Measurements from ENCODE around the gene AEBP2.

DNA sequence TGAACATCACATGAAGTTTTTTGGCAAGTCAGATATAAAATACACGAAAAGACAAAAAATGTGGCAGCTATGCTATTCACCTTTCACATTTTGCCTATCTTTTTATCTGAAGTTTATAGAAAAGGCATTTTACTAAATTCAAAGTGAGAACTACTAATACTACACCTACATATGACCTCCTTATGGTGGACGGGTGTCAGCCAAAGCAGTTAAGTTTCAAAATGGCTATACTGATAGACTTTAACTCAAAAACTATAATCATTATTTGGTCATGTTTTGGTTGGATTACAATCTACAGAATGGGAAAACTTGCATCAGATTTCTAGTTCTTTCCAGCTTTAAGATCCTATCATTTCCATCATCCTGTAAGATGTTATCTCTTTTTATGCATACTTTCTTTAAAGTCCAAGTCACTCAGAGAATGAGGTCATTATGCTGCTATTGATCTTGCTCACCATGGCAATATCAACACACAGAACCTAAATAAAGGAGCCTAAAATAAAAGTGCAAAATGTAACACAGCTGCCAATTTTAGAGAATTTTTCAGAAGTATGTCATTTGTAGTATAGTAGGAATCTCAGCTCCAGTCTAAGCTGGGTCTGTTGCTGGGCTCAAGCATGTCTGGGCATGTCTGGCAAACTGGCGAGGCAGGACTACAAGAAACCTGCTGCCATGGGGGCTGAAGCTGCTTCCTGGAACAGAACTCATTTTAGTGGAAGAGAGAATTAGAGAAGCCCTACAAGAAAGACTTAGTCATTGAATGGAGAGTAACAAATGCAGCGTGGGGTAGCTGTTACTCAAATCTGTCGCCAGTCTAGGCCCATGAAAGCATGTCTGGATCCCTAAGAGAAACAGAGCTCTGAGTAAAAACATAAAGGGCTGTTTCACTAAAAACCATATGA lies 7.6 kb upstream of the AEBP2 start:
- TF ChIP-seq POLR2A (IDR thresholded peaks at IDR 0.05): no peak
- TF ChIP-seq, protein P1, sequence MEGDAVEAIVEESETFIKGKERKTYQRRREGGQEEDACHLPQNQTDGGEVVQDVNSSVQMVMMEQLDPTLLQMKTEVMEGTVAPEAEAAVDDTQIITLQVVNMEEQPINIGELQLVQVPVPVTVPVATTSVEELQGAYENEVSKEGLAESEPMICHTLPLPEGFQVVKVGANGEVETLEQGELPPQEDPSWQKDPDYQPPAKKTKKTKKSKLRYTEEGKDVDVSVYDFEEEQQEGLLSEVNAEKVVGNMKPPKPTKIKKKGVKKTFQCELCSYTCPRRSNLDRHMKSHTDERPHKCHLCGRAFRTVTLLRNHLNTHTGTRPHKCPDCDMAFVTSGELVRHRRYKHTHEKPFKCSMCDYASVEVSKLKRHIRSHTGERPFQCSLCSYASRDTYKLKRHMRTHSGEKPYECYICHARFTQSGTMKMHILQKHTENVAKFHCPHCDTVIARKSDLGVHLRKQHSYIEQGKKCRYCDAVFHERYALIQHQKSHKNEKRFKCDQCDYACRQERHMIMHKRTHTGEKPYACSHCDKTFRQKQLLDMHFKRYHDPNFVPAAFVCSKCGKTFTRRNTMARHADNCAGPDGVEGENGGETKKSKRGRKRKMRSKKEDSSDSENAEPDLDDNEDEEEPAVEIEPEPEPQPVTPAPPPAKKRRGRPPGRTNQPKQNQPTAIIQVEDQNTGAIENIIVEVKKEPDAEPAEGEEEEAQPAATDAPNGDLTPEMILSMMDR (IDR thresholded peaks at IDR 0.05): no peak

All from body of pancreas (tissue), 4 donors.